T-helper 1 cell (primary cell): Measurements from ENCODE around the gene HEG1.

Experiments
- DNase-seq, 5 donors: peaks; one replicate each; pipeline ENCODE4 v3.0.0-alpha.2; 2012 to 2020

HEG1 gene

DNA sequence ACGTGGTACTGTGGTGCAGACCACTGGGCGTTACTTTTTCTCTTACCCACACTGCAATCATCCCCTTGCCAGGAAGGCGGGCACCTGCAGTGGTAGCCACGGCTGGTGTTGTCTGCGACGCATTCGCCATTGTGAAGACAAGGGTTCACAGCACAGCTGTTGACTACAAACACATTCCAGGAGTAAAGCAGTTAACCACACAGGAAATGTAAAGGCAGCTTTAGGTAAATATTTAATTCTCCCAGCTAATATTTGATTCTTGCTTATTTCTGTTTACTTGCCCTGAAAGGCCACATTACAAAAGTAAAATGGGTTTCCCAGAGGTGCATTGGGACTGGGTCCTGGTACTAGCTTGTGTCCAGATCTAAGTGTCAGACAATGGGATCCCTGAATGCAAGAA is 45.4 kb downstream of the HEG1 start:
- no peak for DNase-seq

GRCh38 chr3:125008766-125009165 is 47.0 kb downstream of the HEG1 start:
- DNase-seq, result no peak

GRCh38 chr3:125006291-125006731 is 49.5 kb downstream of the HEG1 start:
- DNase-seq, result no peak

- no peak for DNase-seq
Measured at GRCh38 chr3:125005676-125006075, 50.1 kb downstream of the HEG1 start.

DNA sequence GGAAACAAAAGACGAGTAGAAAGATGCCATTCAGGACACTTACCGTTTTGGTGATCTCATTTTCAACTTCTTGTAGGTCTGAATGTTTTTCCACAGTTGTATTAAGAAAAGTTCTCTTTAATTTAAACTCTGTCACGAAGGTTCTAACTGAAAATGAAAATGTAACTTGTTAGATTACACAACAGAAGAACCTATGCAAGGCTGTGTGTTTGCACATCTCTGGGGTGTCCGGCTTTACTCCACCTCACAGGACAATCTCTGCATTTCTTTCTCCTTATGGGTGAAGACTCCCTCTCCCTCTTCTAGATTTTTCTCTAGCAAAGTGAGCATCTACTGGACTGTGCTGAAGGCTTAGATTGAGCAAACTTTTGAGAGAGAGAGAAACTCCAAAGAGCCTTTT is 50.6 kb downstream of the HEG1 start:
- no peak for DNase-seq

- no peak for DNase-seq
Measured at GRCh38 chr3:125003859-125004595, 51.8 kb downstream of the HEG1 start.

- no peak for DNase-seq
Measured at GRCh38 chr3:125003369-125003853, 52.4 kb downstream of the HEG1 start.

- DNase-seq, result no peak
Measured at GRCh38 chr3:125002414-125003368, 53.1 kb downstream of the HEG1 start.

DNA sequence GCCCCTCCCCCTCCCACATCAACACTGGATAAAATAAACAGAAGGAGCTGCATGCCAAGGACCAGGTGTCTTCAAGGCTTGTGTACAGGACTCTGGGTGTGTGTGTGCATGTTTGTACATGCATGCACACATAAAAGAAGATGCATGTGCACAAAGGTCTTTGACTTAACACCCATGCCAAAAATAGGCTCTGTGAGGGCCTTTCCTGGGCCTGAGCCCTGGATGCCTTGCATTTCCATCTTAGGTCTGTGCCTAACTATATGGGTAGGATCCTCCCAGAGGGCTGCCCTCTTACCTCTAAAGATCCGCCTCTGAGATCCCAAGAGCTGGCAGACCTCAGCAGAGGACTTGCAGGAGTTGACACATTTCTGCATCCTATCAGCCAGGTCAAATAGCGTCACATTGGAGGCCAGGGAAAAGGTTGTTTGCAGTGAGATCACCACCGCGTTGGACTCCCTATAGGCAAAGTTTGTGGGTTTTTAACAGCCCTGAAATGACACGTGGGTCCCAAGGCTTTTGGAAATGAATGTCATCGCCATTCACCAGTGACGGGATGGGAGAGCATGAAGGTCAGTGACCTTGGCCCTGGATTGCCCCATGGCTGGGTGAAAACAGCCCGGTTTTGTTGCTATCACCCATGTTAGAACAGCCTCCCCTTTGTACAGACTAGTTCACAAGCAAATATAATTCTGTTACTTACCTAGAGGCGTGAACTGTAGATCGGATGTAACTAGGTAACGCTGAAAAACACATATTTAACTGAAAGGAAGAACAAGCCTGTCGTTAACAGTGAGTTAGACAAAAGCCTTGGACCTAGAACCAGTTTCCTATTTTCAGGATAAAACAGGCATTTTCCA is 54.0 kb downstream of the HEG1 start:
- no peak for DNase-seq

- DNase-seq, result no peak
Measured at GRCh38 chr3:125000661-125001060, 55.1 kb downstream of the HEG1 start.

- DNase-seq, result no peak
Measured at GRCh38 chr3:124999897-125000435, 55.8 kb downstream of the HEG1 start.

DNA sequence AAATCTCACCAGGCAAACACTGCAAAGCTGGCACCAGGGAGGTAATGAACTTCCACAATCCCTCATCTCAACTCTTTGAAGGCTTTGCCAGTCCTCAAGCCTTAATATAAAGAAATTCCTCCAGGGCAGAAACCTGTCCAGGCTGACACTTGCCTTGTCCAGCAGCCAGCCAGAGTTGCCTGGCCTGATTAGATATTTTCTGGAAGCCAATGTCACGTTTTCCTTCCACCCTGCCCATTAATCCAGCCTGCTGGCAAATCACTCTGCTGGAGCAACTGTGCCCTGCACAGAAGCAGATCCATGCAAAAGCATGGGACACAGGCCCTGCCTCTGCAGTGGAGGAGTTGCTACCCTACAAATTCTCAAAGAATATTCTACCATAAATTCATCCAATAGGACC is 56.5 kb downstream of the HEG1 start:
- no peak for DNase-seq

DNA sequence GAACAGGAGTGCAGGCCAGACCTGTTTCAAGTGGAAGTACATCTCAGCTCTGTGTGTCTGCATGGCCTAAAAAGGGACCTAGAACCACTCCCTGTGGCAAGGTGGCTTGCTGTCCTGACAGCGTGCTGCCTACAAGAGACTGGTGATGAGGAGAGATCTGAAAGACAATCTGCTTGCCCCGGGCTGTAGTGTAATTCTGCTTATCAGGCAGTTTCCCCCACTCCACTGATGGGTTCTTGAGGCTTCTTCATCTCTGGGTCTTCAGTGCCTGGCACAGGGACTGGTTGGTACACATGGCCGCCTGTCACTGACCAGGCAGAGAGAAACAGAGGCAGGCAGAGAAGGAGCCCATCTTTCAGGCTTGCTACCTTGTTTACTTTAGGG is 57.6 kb downstream of the HEG1 start:
- DNase-seq, result no peak

- DNase-seq, result no peak
Measured at GRCh38 chr3:124997303-124998246, 58.2 kb downstream of the HEG1 start.

GRCh38 chr3:124995460-124995994 is 60.3 kb downstream of the HEG1 start:
- DNase-seq, result peak in 4 of 5 donors; percentile 23 to 63 (median 28)

DNA sequence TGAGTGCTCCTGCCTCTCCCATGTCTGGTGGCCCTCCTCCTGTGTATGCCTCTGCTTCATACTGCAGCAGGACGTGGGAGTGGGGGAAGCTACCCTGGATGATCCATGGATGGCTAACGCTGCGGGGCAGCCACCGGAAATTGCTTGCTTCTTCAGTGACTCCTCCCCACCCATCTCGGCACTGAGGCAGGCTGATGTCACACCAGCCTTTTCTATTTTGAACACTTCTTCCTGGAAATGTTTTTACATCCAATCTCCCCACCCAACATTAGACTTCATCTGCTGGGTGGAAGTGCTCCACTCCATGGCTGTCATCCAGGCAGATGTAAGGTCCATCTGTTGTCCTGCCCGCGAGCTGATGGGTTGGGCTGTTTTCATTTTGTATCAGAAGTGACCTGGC is 62.3 kb downstream of the HEG1 start:
- DNase-seq, result no peak

DNA sequence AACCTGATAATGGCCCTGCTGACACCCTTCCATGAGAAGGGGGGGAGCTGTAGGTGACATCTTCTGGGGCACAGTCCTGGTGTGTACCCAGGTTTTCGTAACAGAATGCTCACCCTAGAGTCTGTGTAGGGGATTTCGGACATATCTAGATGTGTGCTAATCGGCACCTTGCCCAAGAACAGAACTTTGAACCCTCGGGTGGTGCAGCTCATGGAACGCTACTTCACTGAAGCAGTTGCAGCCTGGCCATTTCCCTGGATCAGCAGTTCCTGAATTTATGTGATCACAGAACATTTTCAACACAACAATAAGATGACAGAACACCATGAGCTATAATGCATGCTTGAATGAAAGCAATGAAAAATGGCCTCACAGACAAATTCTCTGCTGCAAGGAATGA is 63.8 kb downstream of the HEG1 start:
- no peak for DNase-seq

- no peak for DNase-seq
Measured at GRCh38 chr3:124986192-124987143, 69.3 kb downstream of the HEG1 start.

- no peak for DNase-seq
Measured at GRCh38 chr3:124985349-124985748, 70.4 kb downstream of the HEG1 start.

- no peak for DNase-seq
Measured at GRCh38 chr3:124984754-124985153, 71.0 kb downstream of the HEG1 start.
